CD4-positive, alpha-beta T cell (primary cell): ENCODE data around the gene SNCG. TPM values are rescaled to one million over a fixed set of nuclear protein-coding genes. Genes with fewer than 3 reads are reported as not detected.
"Not testable (repeated sequence)": the region's sequence is repeated elsewhere in the genome, so short reads cannot be mapped to it uniquely, and the experiment has no call there.

ENCODE experiments used
- ATAC-seq: fragments of 200-7000 bp; cut with Tn5 transposase; one replicate; pipeline ENCODE4 v1.10.0; 2022; ENCODE audit warnings: mild to moderate bottlenecking; ENCODE audit not compliant: poor library complexity
- CTCF ChIA-PET: fragments of 350-600 bp; sonication (Branson Sonifier 250); formaldehyde crosslinking; loops from one replicate; lab custom pipeline; 2021; ENCODE audit warnings: antibody characterized with exemption, inconsistent platforms; lab: Charles Lee
- POLR2A ChIA-PET: fragments of 350-600 bp; sonication (Branson Sonifier 250); formaldehyde crosslinking; loops from one replicate; lab custom pipeline; 2021; ENCODE audit warnings: antibody characterized with exemption, inconsistent platforms; lab: Charles Lee
- DNase-seq, 14 experiments: peaks; one replicate each; pipeline ENCODE4 v3.0.0-alpha.2; 2013 to 2020; ENCODE audit warnings: mixed read lengths in 2 of 14
- H3K27ac ChIP-seq, 2 donors: one replicate each; pipeline versions ENCODE4 v1.5.1 to v1.7.0; 2013; ENCODE audit warnings: low read length in 2 of 2, low read depth in 1 of 2, mild to moderate bottlenecking in 1 of 2
- H3K27me3 ChIP-seq, 2 experiments: 1 replicate in 1 of 2; 2 replicates in 1 of 2; pipeline versions ENCODE4 v1.6.1 to v1.7.0; 2013; ENCODE audit warnings: low read length in 2 of 2, control low read depth in 1 of 2, mild to moderate bottlenecking in 1 of 2, moderate library complexity in 1 of 2; ENCODE audit not compliant: insufficient read depth in 2 of 2, control insufficient read depth in 1 of 2
- H3K36me3 ChIP-seq: one replicate; pipeline ENCODE4 v1.6.1; 2013; ENCODE audit warnings: low read length, control low read depth; ENCODE audit not compliant: insufficient read depth
- H3K4me1 ChIP-seq: one replicate; pipeline ENCODE4 v1.6.1; 2013; ENCODE audit warnings: low read length, control low read depth; ENCODE audit not compliant: insufficient read depth
- H3K4me3 ChIP-seq: one replicate; pipeline ENCODE4 v1.5.1; 2013; ENCODE audit warnings: mild to moderate bottlenecking, low read length, moderate library complexity
- H3K9me3 ChIP-seq, 2 experiments: 1 replicate in 1 of 2; 2 replicates in 1 of 2; pipeline versions ENCODE4 v1.6.1 to v1.7.0; 2013; ENCODE audit warnings: low read length in 2 of 2, mild to moderate bottlenecking in 2 of 2, control low read depth in 1 of 2, moderate library complexity in 1 of 2; ENCODE audit not compliant: control insufficient read depth in 1 of 2, insufficient read depth in 1 of 2
- H3K27ac Mint-ChIP-seq: one replicate; pipeline ENCODE4 v1.8.0; 2020; ENCODE audit warnings: mixed read lengths
- H3K27me3 Mint-ChIP-seq: one replicate; pipeline ENCODE4 v1.8.0; 2021; ENCODE audit warnings: mixed read lengths
- H3K36me3 Mint-ChIP-seq: one replicate; pipeline ENCODE4 v1.8.0; 2021; ENCODE audit warnings: low read depth, mixed read lengths
- H3K4me1 Mint-ChIP-seq: one replicate; pipeline ENCODE4 v1.8.0; 2021; ENCODE audit warnings: low read depth, mixed read lengths
- H3K4me3 Mint-ChIP-seq: one replicate; pipeline ENCODE4 v1.8.0; 2020; ENCODE audit warnings: mild to moderate bottlenecking, mixed read lengths
- H3K9me3 Mint-ChIP-seq: one replicate; pipeline ENCODE4 v1.8.0; 2020; ENCODE audit warnings: mixed read lengths
- CTCF ChIP-seq: fragments of 200-600 bp; IDR thresholded peaks from one replicate; pipeline ENCODE4 v1.8.0; 2022; ENCODE audit warnings: antibody characterized with exemption, mild to moderate bottlenecking
- intact Hi-C, 2 experiments: fragments of 100-400 bp; cut with DNase I in 1 of 2; cut with micrococcal nuclease in 1 of 2; formaldehyde crosslinking; loops; one replicate each; pipeline versions ENCODE4 v1.15.1 to v1.9.0; 2023 to 2025; cut with DNase I, micrococcal nuclease
- total RNA-seq, 174 experiments: library from RNA in 2 of 174; stranded (reverse) in 2 of 174; gene quantifications; one replicate each; pipeline ENCODE4 v1.2.3 and lab custom pipeline; 2021 to 2026

SNCG gene
- total RNA-seq, 2 experiments from 2014 or later, result not detected

- Histone ChIP-seq H3K4me1 (no peaks in the 10 kb centered on the region), H3K27me3 (no peaks in the 10 kb centered on the region), H3K27ac (no peak overlapping the region), H3K4me3 (no peak overlapping the region), H3K9me3 (no peaks in the 10 kb centered on the region), H3K36me3 (no peaks in the 10 kb centered on the region)
- intact Hi-C loops, result loop anchor here in 1 of 2 experiments (10.0 kb wide), 1 partner anchor 445 kb away; no protein-coding TSS in a partner anchor
- no peaks in the 10 kb centered on the region for H3K9me3 Mint-ChIP-seq
- H3K4me1 Mint-ChIP-seq, result no peaks in the 10 kb centered on the region
- no peaks in the 10 kb centered on the region for H3K27me3 Mint-ChIP-seq
- no peak overlapping the region for H3K4me3 Mint-ChIP-seq
- H3K36me3 Mint-ChIP-seq, result no peaks in the 10 kb centered on the region
- ATAC-seq (no peak), DNase-seq (no peak)
- ChIA-PET CTCF (no interaction called here), POLR2A (no interaction called here)
- no peak for TF ChIP-seq CTCF
- H3K27ac Mint-ChIP-seq, result no peak overlapping the region
These were observed 21.0 kb downstream of the SNCG start for GRCh38 chr10:86979296-86979818.

- POLR2A ChIA-PET, result no interaction called here
- Mint-ChIP-seq H3K4me3 (no peak overlapping the region), H3K27me3 (no peaks in the 10 kb centered on the region), H3K36me3 (no peaks in the 10 kb centered on the region), H3K27ac (no peak overlapping the region), H3K9me3 (no peaks in the 10 kb centered on the region), H3K4me1 (no peaks in the 10 kb centered on the region)
- H3K36me3 ChIP-seq, result no peaks in the 10 kb centered on the region
- TF ChIP-seq CTCF, result no peak
- no peak overlapping the region for H3K4me3 ChIP-seq
- ATAC-seq, result no peak
- DNase-seq, result no peak
- CTCF ChIA-PET, result no interaction called here
- no peaks in the 10 kb centered on the region for H3K4me1 ChIP-seq
- no peaks in the 10 kb centered on the region for H3K27me3 ChIP-seq
- intact Hi-C loops, result loop anchor here in 1 of 2 experiments (10.0 kb wide), 1 partner anchor 445 kb away; no protein-coding TSS in a partner anchor
- no peak overlapping the region for H3K27ac ChIP-seq
- H3K9me3 ChIP-seq, result no peaks in the 10 kb centered on the region
These were observed 21.6 kb downstream of the SNCG start for GRCh38 chr10:86979977-86980448.

GRCh38 chr10:86981020-86981419 is 22.6 kb downstream of the SNCG start:
- H3K4me3 Mint-ChIP-seq, H3K27me3 Mint-ChIP-seq, POLR2A ChIA-PET, H3K4me1 Mint-ChIP-seq, H3K4me3 ChIP-seq, H3K36me3 ChIP-seq, H3K9me3 Mint-ChIP-seq, CTCF ChIA-PET, H3K27ac Mint-ChIP-seq, H3K4me1 ChIP-seq, H3K27ac ChIP-seq, H3K27me3 ChIP-seq, H3K9me3 ChIP-seq, DNase-seq, H3K36me3 Mint-ChIP-seq, intact Hi-C loops, ATAC-seq: not testable (repeated sequence)

GRCh38 chr10:86981716-86982115 is 23.3 kb downstream of the SNCG start:
- ATAC-seq, result no peak
- TF ChIP-seq CTCF, result no peak

GRCh38 chr10:86984498-86984897 is 26.1 kb downstream of the SNCG start:
- H3K36me3 ChIP-seq, intact Hi-C loops, H3K9me3 Mint-ChIP-seq, H3K4me1 ChIP-seq, POLR2A ChIA-PET, H3K4me3 Mint-ChIP-seq, H3K27ac ChIP-seq, DNase-seq, H3K4me3 ChIP-seq, H3K27me3 ChIP-seq, H3K36me3 Mint-ChIP-seq, H3K9me3 ChIP-seq, H3K4me1 Mint-ChIP-seq, H3K27ac Mint-ChIP-seq, ATAC-seq: not testable (repeated sequence)
- peaks cover 15% of the 10 kb centered on the region for H3K27me3 Mint-ChIP-seq
- CTCF ChIA-PET, result interaction anchor here (1.0 kb wide), 1 partner anchor 18 kb away, joined by 3 read pairs; no protein-coding TSS in a partner anchor

More at GRCh38 chr10:86981716-86982115, 23.3 kb downstream of the SNCG start:
- Histone ChIP-seq H3K27ac (no peak overlapping the region), H3K4me3 (no peak overlapping the region), H3K36me3 (no peaks in the 10 kb centered on the region), H3K4me1 (no peaks in the 10 kb centered on the region), H3K27me3 (no peaks in the 10 kb centered on the region), H3K9me3 (no peaks in the 10 kb centered on the region)
- Mint-ChIP-seq H3K27ac (no peak overlapping the region), H3K27me3 (peaks cover 4% of the 10 kb centered on the region), H3K4me1 (no peaks in the 10 kb centered on the region), H3K36me3 (no peaks in the 10 kb centered on the region), H3K4me3 (no peak overlapping the region), H3K9me3 (no peaks in the 10 kb centered on the region)
- POLR2A ChIA-PET, result no interaction called here
- CTCF ChIA-PET, result no interaction called here
- intact Hi-C loops, result no loop called here
- DNase-seq, result no peak
